ENCODE data around the gene AADACL2. TPM values are rescaled to one million over a fixed set of nuclear protein-coding genes. Genes with fewer than 3 reads are reported as not detected.

Gene AADACL2
- polyA plus RNA-seq, 3 donors, result not detected

DNA sequence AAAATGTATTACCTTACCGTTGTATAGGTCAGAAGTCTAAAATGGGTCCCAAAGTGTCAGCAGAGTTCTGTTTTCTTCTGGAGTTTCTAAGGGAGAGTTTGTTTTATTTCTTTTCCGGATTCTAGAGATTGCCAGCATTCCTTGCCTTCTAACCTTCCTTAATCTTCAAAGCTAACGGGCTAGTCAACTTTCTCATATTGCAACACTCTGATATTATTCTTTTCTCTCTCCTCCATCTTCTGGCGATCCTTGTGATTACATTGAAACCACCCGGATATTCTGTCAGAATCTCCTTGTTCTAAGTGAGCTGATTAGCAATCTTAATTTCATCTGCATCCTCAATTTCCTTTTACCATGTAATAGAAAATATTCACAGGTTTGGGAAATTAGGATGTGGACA is 36.2 kb upstream of the AADACL2 start:
- intact Hi-C loops (cut with micrococcal nuclease), result no loop called here
- Histone ChIP-seq H3K9me3 (replicated peaks in 1 of 2; ENCODE audit: control insufficient read depth in 1 of 2, insufficient read depth in 1 of 2, low read length in 2 of 2) (peaks cover 8 to 11% of the 10 kb centered on the region in 2 donors), H2AFZ (ENCODE audit: insufficient read depth, low read depth, low read length, poor library complexity, severe bottlenecking) (no peak overlapping the region), H3K4me1 (ENCODE audit: control insufficient read depth in 1 of 2, insufficient read depth in 2 of 2, low read length in 2 of 2) (no peaks in the 10 kb centered on the region), H3K27me3 (ENCODE audit: control insufficient read depth in 2 of 2, insufficient read depth in 2 of 2, low read length in 2 of 2) (no peaks in the 10 kb centered on the region), H3K9ac (ENCODE audit: insufficient read depth, low read length, poor library complexity, severe bottlenecking) (no peak overlapping the region), H3K27ac (ENCODE audit: low read depth in 1 of 2, low read length in 2 of 2) (no peak overlapping the region), H3K4me3 (replicated peaks in 1 of 3; ENCODE audit: low read depth in 2 of 3, low read length in 3 of 3) (no peak overlapping the region), H3K79me2 (ENCODE audit: insufficient read depth, low read length) (no peaks in the 10 kb centered on the region), H4K20me1 (ENCODE audit: insufficient read depth, low read length) (no peaks in the 10 kb centered on the region), H3K36me3 (replicated peaks in 1 of 2; ENCODE audit: control insufficient read depth in 1 of 2, insufficient read depth in 2 of 2, low read length in 2 of 2) (no peaks in the 10 kb centered on the region), H3K4me2 (replicated peaks; ENCODE audit: extremely low read depth, low read length, poor library complexity, severe bottlenecking) (no peak overlapping the region)
- Mint-ChIP-seq H3K27me3 (ENCODE audit: low read depth in 3 of 3) (peaks cover 0 to 1% (median 0%) of the 10 kb centered on the region in 3 donors), H3K36me3 (no peaks in the 10 kb centered on the region), H3K9me3 (peaks cover 5 to 24% (median 10%) of the 10 kb centered on the region in 7 donors), H3K4me3 (no peak overlapping the region), H3K27ac (no peak overlapping the region), H3K4me1 (no peaks in the 10 kb centered on the region)
- whole genome bisulfite sequencing (ENCODE audit: insufficient coverage), result no CpG with 5 or more reads among the region's 5 CpGs
- TF ChIP-seq, protein P1, sequence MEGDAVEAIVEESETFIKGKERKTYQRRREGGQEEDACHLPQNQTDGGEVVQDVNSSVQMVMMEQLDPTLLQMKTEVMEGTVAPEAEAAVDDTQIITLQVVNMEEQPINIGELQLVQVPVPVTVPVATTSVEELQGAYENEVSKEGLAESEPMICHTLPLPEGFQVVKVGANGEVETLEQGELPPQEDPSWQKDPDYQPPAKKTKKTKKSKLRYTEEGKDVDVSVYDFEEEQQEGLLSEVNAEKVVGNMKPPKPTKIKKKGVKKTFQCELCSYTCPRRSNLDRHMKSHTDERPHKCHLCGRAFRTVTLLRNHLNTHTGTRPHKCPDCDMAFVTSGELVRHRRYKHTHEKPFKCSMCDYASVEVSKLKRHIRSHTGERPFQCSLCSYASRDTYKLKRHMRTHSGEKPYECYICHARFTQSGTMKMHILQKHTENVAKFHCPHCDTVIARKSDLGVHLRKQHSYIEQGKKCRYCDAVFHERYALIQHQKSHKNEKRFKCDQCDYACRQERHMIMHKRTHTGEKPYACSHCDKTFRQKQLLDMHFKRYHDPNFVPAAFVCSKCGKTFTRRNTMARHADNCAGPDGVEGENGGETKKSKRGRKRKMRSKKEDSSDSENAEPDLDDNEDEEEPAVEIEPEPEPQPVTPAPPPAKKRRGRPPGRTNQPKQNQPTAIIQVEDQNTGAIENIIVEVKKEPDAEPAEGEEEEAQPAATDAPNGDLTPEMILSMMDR (IDR thresholded peaks at IDR 0.05), result no peak
- no peak for DNase-seq

DNA sequence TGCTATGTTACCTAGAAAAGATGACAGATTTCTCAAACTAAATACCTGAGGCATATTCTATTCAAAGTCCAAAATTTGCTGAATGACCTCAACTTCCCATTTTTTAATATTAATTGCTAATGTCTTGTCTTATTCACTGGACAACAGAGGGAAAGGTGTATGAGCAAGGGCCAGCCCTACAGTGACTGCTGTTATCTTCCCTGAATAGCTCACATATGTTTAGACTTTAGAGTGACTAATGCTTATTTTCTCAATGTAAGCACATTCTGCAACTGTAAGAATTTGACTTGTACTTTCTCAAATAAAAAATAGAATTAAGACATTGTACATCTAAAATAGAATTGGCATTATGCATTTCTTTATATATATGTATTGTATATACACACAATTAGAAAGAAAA is 26.5 kb upstream of the AADACL2 start:
- no peak for DNase-seq
- Histone ChIP-seq H3K4me2 (replicated peaks; ENCODE audit: extremely low read depth, low read length, poor library complexity, severe bottlenecking) (no peak overlapping the region), H3K27ac (ENCODE audit: low read depth in 1 of 2, low read length in 2 of 2) (no peak overlapping the region), H3K36me3 (replicated peaks in 1 of 2; ENCODE audit: control insufficient read depth in 1 of 2, insufficient read depth in 2 of 2, low read length in 2 of 2) (no peaks in the 10 kb centered on the region), H3K9ac (ENCODE audit: insufficient read depth, low read length, poor library complexity, severe bottlenecking) (no peak overlapping the region), H2AFZ (ENCODE audit: insufficient read depth, low read depth, low read length, poor library complexity, severe bottlenecking) (no peak overlapping the region), H3K79me2 (ENCODE audit: insufficient read depth, low read length) (no peaks in the 10 kb centered on the region), H3K9me3 (replicated peaks in 1 of 2; ENCODE audit: control insufficient read depth in 1 of 2, insufficient read depth in 1 of 2, low read length in 2 of 2) (no peaks in the 10 kb centered on the region), H3K27me3 (ENCODE audit: control insufficient read depth in 2 of 2, insufficient read depth in 2 of 2, low read length in 2 of 2) (no peaks in the 10 kb centered on the region), H4K20me1 (ENCODE audit: insufficient read depth, low read length) (no peaks in the 10 kb centered on the region), H3K4me1 (ENCODE audit: control insufficient read depth in 1 of 2, insufficient read depth in 2 of 2, low read length in 2 of 2) (no peaks in the 10 kb centered on the region), H3K4me3 (replicated peaks in 1 of 3; ENCODE audit: low read depth in 2 of 3, low read length in 3 of 3) (no peak overlapping the region)
- no peaks in the 10 kb centered on the region for H3K4me1 Mint-ChIP-seq
- TF ChIP-seq, protein P1 (IDR thresholded peaks at IDR 0.05), result no peak
- peaks cover 1 to 17% (median 8%) of the 10 kb centered on the region in 7 donors for H3K9me3 Mint-ChIP-seq
- H3K27me3 Mint-ChIP-seq (ENCODE audit: low read depth in 3 of 3), result peaks cover 0 to 2% (median 0%) of the 10 kb centered on the region in 3 donors
- no peaks in the 10 kb centered on the region for H3K36me3 Mint-ChIP-seq
- no peak overlapping the region for H3K4me3 Mint-ChIP-seq
- intact Hi-C loops (cut with micrococcal nuclease), result no loop called here
- no peak overlapping the region for H3K27ac Mint-ChIP-seq
